Activated T-helper 1 cell treated with anti-CD3 and anti-CD28 coated beads, Interleukin-12 subunit alpha, Interleukin-12 subunit beta, Interleukin-2, Interleukin-4 antibody, amounts not matched to agents 30 ng/mL and 10 ng/mL and 1 ng/mL, durations not matched to agents 14 hours and 24 hours and 36 hours (primary cell): ENCODE results near the gene RNU1-4. TPM values are rescaled to one million over a fixed set of nuclear protein-coding genes. Genes with fewer than 3 reads are reported as not detected.
"Not testable (repeated sequence)": the region's sequence is repeated elsewhere in the genome, so short reads cannot be mapped to it uniquely, and the experiment has no call there.

Experiments
- DNase-seq: peaks from one replicate; pipeline ENCODE4 v3.0.0; 2021; ENCODE audit warnings: low spot score
- H3K27ac Mint-ChIP-seq: one replicate; pipeline ENCODE4 v1.8.0; 2021; ENCODE audit warnings: mild to moderate bottlenecking, mixed read lengths
- H3K27me3 Mint-ChIP-seq: one replicate; pipeline ENCODE4 v1.8.0; 2022; ENCODE audit warnings: mild to moderate bottlenecking, moderate library complexity, mixed read lengths; ENCODE audit not compliant: insufficient read depth
- H3K36me3 Mint-ChIP-seq: one replicate; pipeline ENCODE4 v1.8.0; 2021; ENCODE audit warnings: low read depth, mixed read lengths
- H3K4me1 Mint-ChIP-seq: one replicate; pipeline ENCODE4 v1.8.0; 2021; ENCODE audit warnings: low read depth, mixed read lengths
- H3K4me3 Mint-ChIP-seq: one replicate; pipeline ENCODE4 v1.8.0; 2021; ENCODE audit warnings: mild to moderate bottlenecking, moderate library complexity, mixed read lengths
- H3K9me3 Mint-ChIP-seq: one replicate; pipeline ENCODE4 v1.8.0; 2021; ENCODE audit warnings: mixed read lengths
- intact Hi-C: fragments of 100-400 bp; cut with micrococcal nuclease; formaldehyde crosslinking; loops from one replicate; pipeline ENCODE4 v1.15.1; 2024
- total RNA-seq: library from RNA; stranded (reverse); gene quantifications from 2 replicates; pipeline ENCODE4 v1.2.3, GENCODE V29; 2022

The RNU1-4 gene
- total RNA-seq, 1 donor from 2014 or later = 3,041 TPM

DNA sequence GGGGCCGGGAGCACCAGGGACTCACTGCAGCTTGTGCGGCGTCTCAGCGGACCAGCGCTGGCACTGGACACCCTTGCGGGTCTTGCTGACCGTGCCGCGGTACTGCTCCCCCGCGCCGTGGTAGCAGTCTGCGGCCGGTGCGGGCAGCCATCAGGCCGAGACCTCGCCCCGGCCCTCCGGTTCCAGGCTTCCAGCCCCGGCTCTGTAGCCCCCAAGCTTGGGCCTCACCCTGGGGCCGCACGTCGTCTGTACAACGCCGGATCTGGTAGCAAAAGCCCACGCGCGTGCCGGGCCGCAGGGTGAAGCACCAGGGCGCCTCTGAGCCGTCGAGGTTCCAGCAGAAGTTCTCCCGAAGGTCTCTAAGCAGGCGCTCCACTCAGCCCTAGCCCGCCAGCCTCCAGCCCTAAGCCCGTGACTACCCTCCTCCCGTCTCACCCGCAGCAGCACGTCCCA is 18.8 kb downstream of the RNU1-4 start:
- H3K9me3 Mint-ChIP-seq, H3K27ac Mint-ChIP-seq, H3K4me1 Mint-ChIP-seq, DNase-seq, intact Hi-C loops, H3K4me3 Mint-ChIP-seq, H3K36me3 Mint-ChIP-seq, H3K27me3 Mint-ChIP-seq: not testable (repeated sequence)

DNA sequence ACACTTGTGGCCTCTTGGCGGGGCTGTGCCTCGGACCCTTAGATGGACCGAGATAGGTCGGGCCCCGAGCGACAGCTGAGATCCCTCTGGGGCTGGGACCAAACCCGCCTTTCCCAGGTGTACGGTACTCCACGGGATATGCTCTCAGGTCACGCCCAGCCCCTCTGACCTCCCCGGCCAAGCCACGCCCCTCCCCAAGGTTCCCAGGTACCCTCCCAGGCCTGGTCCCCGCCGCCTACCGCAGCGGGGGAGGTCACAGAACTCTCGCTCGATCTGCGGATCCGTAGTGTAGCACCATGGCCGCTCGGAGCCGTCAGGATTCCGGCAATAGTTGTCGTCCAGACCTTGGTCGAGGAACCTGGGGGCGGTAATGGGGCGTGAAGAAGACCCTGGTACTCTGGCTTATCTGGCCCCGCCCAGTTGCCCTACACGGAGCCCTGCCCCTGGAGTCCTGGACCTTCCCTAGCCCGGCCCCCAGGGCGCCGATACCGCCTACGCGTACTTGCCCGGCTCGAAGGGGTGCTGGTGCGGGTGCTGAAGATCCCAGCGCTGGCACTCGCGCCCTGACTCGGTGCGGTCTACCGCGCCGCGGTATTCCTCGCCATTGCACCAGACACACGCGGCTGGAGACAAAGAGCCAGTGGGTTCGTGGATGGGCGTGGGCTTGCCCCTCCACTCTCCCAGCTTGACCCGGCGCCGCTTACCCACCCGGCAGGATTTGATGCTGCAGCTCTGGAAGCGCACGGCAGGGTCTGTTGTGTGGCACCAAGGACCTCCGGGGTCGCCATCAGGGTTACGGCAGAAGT is 19.5 kb downstream of the RNU1-4 start:
- H3K4me1 Mint-ChIP-seq, DNase-seq, intact Hi-C loops, H3K27me3 Mint-ChIP-seq, H3K9me3 Mint-ChIP-seq, H3K27ac Mint-ChIP-seq, H3K4me3 Mint-ChIP-seq, H3K36me3 Mint-ChIP-seq: not testable (repeated sequence)

DNA sequence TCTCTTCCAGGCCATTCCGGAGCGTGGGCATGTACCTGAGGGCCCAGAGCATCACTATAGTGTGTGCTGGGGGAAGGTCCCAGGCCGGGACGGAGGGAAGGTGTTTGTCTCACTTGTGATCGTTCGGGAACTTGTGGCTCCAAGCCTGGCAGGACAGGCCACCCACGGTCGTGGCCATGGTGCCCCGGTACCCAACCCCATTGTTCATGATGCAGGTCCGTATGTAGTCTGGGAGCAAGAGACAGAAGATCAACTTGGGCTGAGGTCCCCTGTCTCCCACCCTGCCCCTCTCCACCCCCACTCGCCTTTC is 20.1 kb downstream of the RNU1-4 start:
- H3K4me1 Mint-ChIP-seq, H3K27ac Mint-ChIP-seq, DNase-seq, H3K27me3 Mint-ChIP-seq, H3K4me3 Mint-ChIP-seq, H3K36me3 Mint-ChIP-seq, H3K9me3 Mint-ChIP-seq, intact Hi-C loops: not testable (repeated sequence)

DNA sequence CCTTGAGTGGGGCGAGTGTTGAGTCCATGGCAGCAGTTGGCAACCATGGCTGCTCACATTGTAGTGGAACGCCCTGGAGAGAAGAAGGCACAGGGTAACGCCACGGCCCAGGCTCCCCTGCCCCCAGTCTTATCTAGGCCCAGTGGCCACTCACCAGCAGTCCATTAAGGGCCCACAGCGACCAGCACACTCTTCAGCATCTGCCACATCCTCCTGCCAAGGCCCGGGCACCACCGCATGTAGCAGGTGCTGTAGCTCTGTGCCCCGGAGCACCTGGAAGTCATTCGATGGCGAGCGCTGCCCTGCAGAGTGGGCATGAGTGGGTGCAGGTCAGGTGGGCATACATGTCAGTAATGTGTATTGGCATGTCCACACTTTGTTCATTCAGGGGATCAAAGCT is 20.5 kb downstream of the RNU1-4 start:
- intact Hi-C loops, H3K4me3 Mint-ChIP-seq, DNase-seq: not testable (repeated sequence)

DNA sequence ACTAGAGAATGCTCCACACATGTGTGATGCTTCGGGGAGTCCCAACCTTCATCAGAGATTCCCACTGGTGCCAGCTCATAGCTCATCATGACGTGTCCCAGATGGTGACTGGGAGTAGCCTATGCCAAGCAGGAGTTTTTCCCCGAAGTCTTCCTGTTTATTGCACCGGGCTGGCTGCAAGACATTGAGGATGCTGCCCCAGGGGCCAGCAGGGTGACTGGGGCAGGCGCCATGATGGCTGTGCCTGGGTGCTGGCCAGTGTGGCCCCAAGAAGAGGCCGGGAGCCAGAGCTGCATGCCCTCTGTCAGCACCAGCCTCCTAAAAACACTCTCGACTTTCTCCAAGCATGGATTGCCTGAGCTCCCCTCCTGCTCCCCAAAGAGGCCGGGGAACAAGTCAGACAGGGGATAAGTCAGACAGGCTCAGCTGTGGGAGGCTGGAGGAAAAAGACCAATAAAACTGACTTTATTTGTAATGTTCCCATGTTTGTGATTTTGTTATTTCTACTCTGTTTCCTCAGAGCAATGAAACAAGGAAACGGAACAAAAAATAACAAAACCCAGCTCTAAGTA is 24.0 kb downstream of the RNU1-4 start:
- H3K4me1 Mint-ChIP-seq, H3K27ac Mint-ChIP-seq, H3K4me3 Mint-ChIP-seq, H3K27me3 Mint-ChIP-seq, H3K36me3 Mint-ChIP-seq, intact Hi-C loops, H3K9me3 Mint-ChIP-seq, DNase-seq: not testable (repeated sequence)

More for the DNA sequence above, 20.5 kb downstream of the RNU1-4 start:
- H3K4me1 Mint-ChIP-seq, H3K9me3 Mint-ChIP-seq, H3K27ac Mint-ChIP-seq, H3K36me3 Mint-ChIP-seq, H3K27me3 Mint-ChIP-seq: not testable (repeated sequence)

DNA sequence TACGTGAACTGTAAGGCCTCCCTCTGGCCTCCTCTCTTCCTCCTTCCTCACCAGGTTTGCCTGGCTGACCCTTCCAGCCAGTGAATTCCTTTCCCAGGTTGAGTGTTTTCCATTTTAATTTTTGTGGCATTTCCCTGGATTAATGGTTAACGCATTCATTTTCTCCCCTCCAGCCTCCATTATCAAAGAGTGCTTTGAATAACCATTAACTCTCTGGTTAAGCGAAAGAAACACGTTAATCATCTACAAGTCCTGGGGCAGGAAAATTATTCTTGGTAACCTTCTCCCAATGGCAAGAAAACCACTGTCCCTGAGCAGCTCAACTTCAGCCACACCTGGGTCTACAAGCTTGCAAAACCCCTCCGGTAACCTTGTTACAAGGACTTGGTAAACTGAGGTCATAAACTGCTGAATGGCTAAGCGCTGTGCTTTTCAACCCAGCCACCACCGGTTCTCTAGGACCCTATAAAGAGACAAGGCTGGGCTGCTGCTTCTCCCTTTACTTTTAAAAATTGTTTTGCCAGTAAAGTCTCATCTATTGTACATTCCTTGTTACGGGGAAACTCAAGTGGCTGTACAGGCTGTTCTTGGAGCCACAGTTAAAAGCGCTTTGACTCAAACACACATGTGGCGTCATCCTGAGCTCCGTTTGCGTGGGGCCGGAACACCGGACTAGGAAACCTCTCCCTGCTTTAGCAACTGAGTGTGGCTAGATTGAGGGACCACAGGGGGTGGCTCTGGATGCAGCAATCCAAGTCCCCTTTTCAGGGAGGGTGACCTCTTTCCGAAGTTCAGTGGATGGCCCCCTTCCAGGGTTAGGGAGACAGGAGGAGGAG is 24.7 kb downstream of the RNU1-4 start:
- H3K4me1 Mint-ChIP-seq, H3K27me3 Mint-ChIP-seq, DNase-seq, H3K36me3 Mint-ChIP-seq, H3K27ac Mint-ChIP-seq, H3K4me3 Mint-ChIP-seq, intact Hi-C loops, H3K9me3 Mint-ChIP-seq: not testable (repeated sequence)

DNA sequence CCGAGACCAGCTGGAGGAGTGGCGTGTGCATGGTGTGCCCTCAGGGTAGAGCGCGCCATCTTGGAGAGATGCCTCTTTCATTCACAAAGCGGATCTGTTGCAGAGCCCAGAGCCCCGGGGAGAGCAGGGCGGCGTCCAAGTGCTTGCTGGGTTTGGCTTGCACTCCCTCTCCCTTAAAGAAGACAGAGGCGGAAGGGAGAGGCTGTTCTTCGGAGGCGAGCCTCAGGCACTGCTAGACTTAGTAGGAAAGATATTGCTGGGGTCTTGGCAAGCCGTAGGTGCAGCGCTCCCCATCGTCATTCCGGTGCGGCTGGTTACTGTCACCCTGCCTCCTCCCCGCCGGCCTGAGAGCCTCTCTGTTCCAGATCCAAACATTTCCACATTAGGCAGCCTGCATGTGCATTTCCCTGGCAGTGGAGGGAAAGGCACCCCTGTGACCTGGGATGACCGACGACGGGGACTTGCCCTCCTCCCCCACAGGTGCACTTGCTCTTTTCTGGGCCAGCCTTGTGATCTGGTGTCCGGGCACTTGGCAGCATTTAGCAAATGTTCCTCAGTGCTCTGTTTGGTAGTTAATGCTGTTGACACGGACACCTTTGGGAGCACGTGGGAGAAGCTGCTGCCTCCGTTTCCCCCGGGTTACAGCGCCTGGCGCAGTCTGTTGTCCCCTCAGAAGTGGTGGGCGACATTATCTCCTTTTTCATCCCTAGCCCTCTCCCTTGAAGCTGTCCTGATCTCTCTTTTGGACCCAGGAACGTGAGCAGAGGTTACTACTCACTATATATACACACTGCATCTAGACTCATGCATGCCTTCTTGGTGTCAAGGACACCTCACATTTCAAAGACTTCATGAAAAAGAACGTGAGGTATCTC is 25.7 kb downstream of the RNU1-4 start:
- H3K4me1 Mint-ChIP-seq, DNase-seq, H3K27me3 Mint-ChIP-seq, H3K9me3 Mint-ChIP-seq, intact Hi-C loops, H3K27ac Mint-ChIP-seq, H3K4me3 Mint-ChIP-seq, H3K36me3 Mint-ChIP-seq: not testable (repeated sequence)

DNA sequence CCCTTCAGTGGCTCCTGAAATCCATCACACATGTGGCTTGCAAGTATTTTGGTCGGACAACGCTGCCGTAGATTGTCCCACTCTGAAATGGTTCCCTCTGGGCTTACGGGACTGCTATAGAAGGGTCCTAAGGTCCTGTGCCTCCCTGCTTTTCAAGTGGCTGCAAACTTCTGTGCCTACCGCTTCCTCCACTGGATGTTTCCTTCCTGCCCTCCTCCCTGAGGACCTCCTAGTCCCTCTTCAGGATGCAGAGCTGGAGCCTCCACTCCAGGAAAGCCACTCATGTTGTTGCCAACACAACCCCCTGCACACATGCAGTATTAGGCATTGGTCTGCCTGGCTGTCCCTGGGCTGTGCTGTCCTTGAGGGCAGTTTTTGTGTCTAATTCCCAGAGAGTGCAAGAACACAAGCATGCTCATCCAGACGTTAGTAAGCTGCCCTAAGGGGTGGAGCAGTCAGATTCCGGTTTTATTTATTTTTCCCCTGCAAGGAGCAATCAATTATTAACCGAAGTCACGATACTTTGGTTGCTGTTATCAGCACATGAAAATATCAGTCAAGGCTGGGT is 26.5 kb downstream of the RNU1-4 start:
- DNase-seq, H3K4me1 Mint-ChIP-seq, intact Hi-C loops, H3K27me3 Mint-ChIP-seq, H3K27ac Mint-ChIP-seq, H3K4me3 Mint-ChIP-seq, H3K36me3 Mint-ChIP-seq, H3K9me3 Mint-ChIP-seq: not testable (repeated sequence)

DNA sequence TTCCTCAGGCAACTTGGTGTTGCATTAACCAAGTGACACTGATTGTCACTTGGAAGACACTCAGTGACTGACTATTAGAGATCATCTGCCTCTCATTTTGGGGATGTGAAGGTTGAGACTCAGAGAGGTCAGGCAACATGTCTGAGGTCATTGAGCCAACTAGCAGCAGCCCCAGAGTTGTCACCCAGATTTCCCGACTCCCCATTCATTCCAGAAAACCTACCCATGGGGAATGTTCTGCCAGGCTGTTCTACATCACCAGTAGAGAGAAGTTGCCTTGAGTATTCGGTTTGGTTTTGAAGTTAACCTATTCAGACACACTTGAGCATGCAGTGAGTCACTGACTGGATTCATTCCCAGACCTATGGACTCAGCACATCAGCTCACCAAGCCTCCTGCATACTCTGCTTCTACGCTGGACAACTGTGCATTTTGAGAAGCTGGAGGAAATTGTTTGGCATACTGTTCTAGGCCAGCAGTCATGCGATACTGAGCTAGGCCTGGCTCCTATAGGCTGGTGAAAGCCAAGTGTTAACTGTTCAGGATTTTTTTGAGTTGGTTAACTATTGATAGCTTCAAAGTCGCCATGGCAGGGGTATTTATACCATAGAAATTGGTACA is 29.9 kb downstream of the RNU1-4 start:
- H3K4me1 Mint-ChIP-seq, DNase-seq, H3K27me3 Mint-ChIP-seq, H3K4me3 Mint-ChIP-seq, H3K27ac Mint-ChIP-seq, intact Hi-C loops, H3K36me3 Mint-ChIP-seq, H3K9me3 Mint-ChIP-seq: not testable (repeated sequence)

DNA sequence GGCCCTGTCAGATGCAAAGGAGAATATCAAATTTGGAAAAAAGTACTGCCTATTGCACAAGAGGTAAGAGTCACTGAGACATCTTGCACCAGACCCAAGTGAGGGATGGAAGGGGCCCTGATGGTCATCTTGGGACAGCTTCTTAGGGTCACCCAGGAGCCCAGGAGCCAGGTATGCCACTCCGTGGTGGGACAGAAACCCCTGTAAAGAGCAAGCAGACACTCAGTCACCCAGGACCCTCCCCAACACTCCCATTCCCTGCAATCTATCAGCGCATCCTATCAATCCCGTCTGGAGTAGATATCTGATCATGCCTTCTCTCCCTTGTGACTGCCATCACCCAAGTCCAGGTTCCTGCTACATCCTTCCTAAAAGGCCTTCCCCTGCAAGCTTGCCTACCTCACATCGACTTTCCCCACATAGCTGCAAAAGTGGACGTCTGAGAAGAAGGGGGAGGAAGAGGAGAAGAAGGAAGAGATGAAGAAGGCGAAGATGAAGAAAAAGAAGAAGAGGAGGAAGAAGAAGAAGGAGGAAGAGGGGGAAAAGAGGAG is 30.7 kb downstream of the RNU1-4 start:
- H3K9me3 Mint-ChIP-seq, H3K36me3 Mint-ChIP-seq, DNase-seq, H3K4me1 Mint-ChIP-seq, H3K27ac Mint-ChIP-seq, H3K27me3 Mint-ChIP-seq, intact Hi-C loops, H3K4me3 Mint-ChIP-seq: not testable (repeated sequence)

DNA sequence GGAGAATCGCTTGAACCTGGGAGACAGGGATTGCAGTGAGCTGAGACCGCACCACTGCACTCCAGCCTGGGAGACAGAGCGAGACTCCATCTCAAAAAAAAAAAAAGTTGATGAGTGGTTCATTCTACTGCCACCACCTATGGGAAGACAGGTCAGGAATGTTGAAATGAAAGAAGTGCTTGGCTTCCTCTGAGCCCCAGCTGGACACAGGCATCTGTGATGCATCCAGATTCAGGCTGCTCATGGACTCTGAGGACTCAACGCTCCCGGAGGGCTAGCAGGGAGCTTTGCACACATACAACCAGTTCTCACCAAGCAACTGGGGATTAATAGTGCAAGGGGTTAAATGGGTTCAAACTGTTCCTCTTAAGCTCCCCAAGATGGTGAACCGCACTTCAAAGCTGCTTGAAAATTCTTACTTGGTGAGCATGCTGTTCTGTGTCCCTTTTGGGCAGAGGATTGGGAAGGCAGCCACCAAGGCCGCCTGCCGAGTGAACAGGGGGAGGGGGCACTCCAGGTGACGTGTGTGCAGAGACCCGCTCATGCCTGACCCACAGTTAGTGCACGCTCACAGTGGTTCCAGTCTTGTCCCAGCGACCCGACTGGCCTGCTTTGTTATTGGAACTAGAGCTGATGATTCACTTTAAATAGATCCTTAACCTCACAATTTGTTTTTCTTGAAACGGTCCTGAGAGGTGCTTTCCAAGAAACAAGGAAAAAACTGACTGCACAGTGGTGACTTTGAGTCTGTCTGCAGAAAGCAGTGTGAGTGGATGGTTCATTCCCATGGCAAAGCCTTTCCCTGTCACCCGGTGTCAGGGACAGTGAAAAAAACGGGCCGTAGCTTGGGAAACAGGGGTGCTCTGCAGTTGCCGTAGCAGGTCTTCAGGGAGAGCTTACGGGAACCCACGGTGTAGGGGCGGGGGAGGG is 32.2 kb downstream of the RNU1-4 start:
- H3K27ac Mint-ChIP-seq, H3K36me3 Mint-ChIP-seq, DNase-seq, H3K9me3 Mint-ChIP-seq, H3K27me3 Mint-ChIP-seq, intact Hi-C loops, H3K4me3 Mint-ChIP-seq, H3K4me1 Mint-ChIP-seq: not testable (repeated sequence)
